Tibial nerve (tissue), 4 donors: ENCODE measurements around the gene GABRB2. TPM values are rescaled to one million over a fixed set of nuclear protein-coding genes. Genes with fewer than 3 reads are reported as not detected.
"Not testable (repeated sequence)": the region's sequence is repeated elsewhere in the genome, so short reads cannot be mapped to it uniquely, and the experiment has no call there.

Source experiments
- DNase-seq, 2 donors: peaks; one replicate each; pipeline ENCODE4 v3.0.0-alpha.2; 2019; ENCODE audit warnings: low spot score in 2 of 2
- H3K27ac ChIP-seq, 4 donors: fragments of 200-600 bp; sonication (generic) in 3 of 4; one replicate each; pipeline ENCODE4 v1.5.1; 2017 to 2019; ENCODE audit warnings: mild to moderate bottlenecking in 1 of 4
- H3K27me3 ChIP-seq, 2 donors: fragments of 200-600 bp; sonication (generic) in 1 of 2; one replicate each; pipeline versions ENCODE4 v1.5.1 to v1.6.0; 2017 to 2019
- H3K36me3 ChIP-seq, 3 donors: fragments of 200-600 bp; sonication (generic); one replicate each; pipeline ENCODE4 v1.5.1; 2018 to 2019
- H3K4me1 ChIP-seq, 4 donors: fragments of 200-600 bp; sonication (generic) in 3 of 4; one replicate each; pipeline ENCODE4 v1.5.1; 2017 to 2019
- H3K4me3 ChIP-seq, 4 donors: fragments of 200-600 bp; sonication (generic) in 3 of 4; one replicate each; pipeline ENCODE4 v1.5.1; 2017 to 2019; ENCODE audit warnings: mild to moderate bottlenecking in 1 of 4, moderate library complexity in 1 of 4
- H3K9me3 ChIP-seq, 4 donors: fragments of 200-600 bp; sonication (generic) in 3 of 4; one replicate each; pipeline ENCODE4 v1.5.1; 2017 to 2019
- CTCF ChIP-seq, 5 experiments: fragments of 200-600 bp in 3 of 5; fragments of 450-650 bp in 2 of 5; sonication (generic) in 3 of 5; IDR thresholded peaks; one replicate each; pipeline ENCODE4 v1.5.1; 2016 to 2019; ENCODE audit warnings: antibody characterized with exemption in 5 of 5, mild to moderate bottlenecking in 3 of 5, moderate library complexity in 2 of 5
- EP300 ChIP-seq, 2 donors: sonication (generic); formaldehyde crosslinking; IDR thresholded peaks; one replicate each; pipeline ENCODE4 v1.6.1; 2017; ENCODE audit warnings: antibody characterized with exemption in 2 of 2, mild to moderate bottlenecking in 1 of 2
- POLR2A ChIP-seq, 2 donors: fragments of 450-650 bp; IDR thresholded peaks; one replicate each; pipeline ENCODE4 v1.6.1; 2017; ENCODE audit warnings: antibody characterized with exemption in 2 of 2, mild to moderate bottlenecking in 2 of 2, moderate library complexity in 2 of 2
- WGBS, 2 donors: methylation state at CpG; one replicate each; pipeline ENCODE4 v1.1.5; 2018; 5-methylcytosine and 5-hydroxymethylcytosine counted together
- total RNA-seq, 4 donors: library from RNA; depleted of rRNA; stranded (reverse); fragments of >200 nt; gene quantifications; one replicate each; pipeline ENCODE4 v1.1.0, GENCODE V29; 2016

GABRB2 gene
- total RNA-seq, 4 donors from 2014 or later, result 0.39 to 3.9 (median 3.0) TPM

- Histone ChIP-seq H3K36me3 (no peaks in the 10 kb centered on the region), H3K9me3 (no peaks in the 10 kb centered on the region), H3K4me3 (no peak overlapping the region), H3K4me1 (peaks cover 0 to 4% (median under 1%) of the 10 kb centered on the region in 4 donors), H3K27ac (no peak overlapping the region), H3K27me3 (no peaks in the 10 kb centered on the region)
- TF ChIP-seq EP300 (IDR thresholded peaks at IDR 0.05) (no peak), CTCF (IDR thresholded peaks at IDR 0.05) (no peak), POLR2A (IDR thresholded peaks at IDR 0.05) (no peak)
- no peak for DNase-seq
Observed at GRCh38 chr5:161258438-161258837, 288.1 kb downstream of the GABRB2 start.

- no peaks in the 10 kb centered on the region for H3K9me3 ChIP-seq
- H3K27me3 ChIP-seq, result no peaks in the 10 kb centered on the region
- H3K4me3 ChIP-seq, result no peak overlapping the region
- DNase-seq, result no peak
- no peak for TF ChIP-seq EP300 (IDR thresholded peaks at IDR 0.05)
- TF ChIP-seq CTCF (IDR thresholded peaks at IDR 0.05), result no peak
- H3K27ac ChIP-seq, result no peak overlapping the region
- 73 to 84% methylated on average over 2 of the region's 2 CpGs for WGBS, 2 donors
- H3K4me1 ChIP-seq, result peaks cover 0 to 4% (median 0%) of the 10 kb centered on the region in 4 donors
- no peaks in the 10 kb centered on the region for H3K36me3 ChIP-seq
Observed at GRCh38 chr5:161256957-161257356, 289.6 kb downstream of the GABRB2 start.

- DNase-seq, H3K27ac ChIP-seq, H3K27me3 ChIP-seq, H3K4me3 ChIP-seq, H3K4me1 ChIP-seq, H3K9me3 ChIP-seq, H3K36me3 ChIP-seq: not testable (repeated sequence)
- WGBS, 2 donors, result 78 to 85% methylated on average over 3 of the region's 3 CpGs
Observed at GRCh38 chr5:161252955-161253354, 293.6 kb downstream of the GABRB2 start.

- 78 to 79% methylated on average over 4 of the region's 4 CpGs for WGBS, 2 donors
- H3K27ac ChIP-seq, result no peak overlapping the region
- H3K4me3 ChIP-seq, result no peak overlapping the region
- no peaks in the 10 kb centered on the region for H3K4me1 ChIP-seq
- no peaks in the 10 kb centered on the region for H3K36me3 ChIP-seq
- TF ChIP-seq CTCF (IDR thresholded peaks at IDR 0.05), result no peak
- TF ChIP-seq EP300 (IDR thresholded peaks at IDR 0.05), result no peak
- TF ChIP-seq POLR2A (IDR thresholded peaks at IDR 0.05), result no peak
- H3K27me3 ChIP-seq, result no peaks in the 10 kb centered on the region
- no peak for DNase-seq
- H3K9me3 ChIP-seq, result no peaks in the 10 kb centered on the region
Observed at GRCh38 chr5:161246749-161247148, 299.8 kb downstream of the GABRB2 start.

- H3K9me3 ChIP-seq, H3K4me3 ChIP-seq, H3K27me3 ChIP-seq, H3K36me3 ChIP-seq, DNase-seq, H3K27ac ChIP-seq, H3K4me1 ChIP-seq: not testable (repeated sequence)
- 56 to 58% methylated on average over 5 of the region's 5 CpGs for WGBS, 2 donors
Observed at GRCh38 chr5:161245846-161246245, 300.7 kb downstream of the GABRB2 start.

Other genes with a start within 250 kb of the GABRB2 start
- not detected for gene GABRA6, start 139.0 kb upstream of the GABRB2 start, total RNA-seq